GM18498 (cell line): ENCODE data around the gene APH1B.
"Not testable (repeated sequence)": the region's sequence is repeated elsewhere in the genome, so short reads cannot be mapped to it uniquely, and the experiment has no call there.

Experiments used
- ATAC-seq: cut with Tn5 transposase; IDR thresholded peaks from one replicate; pipeline ENCODE4 v1.9.1; 2021; ENCODE audit warnings: mild to moderate bottlenecking, moderate library complexity; ENCODE audit not compliant: unreplicated experiment

APH1B gene

GRCh38 chr15:63329567-63330350, 52.4 kb downstream of the APH1B start:
- no peak for ATAC-seq

- ATAC-seq: no peak
Observed at GRCh38 chr15:63330926-63331325, 53.5 kb downstream of the APH1B start.

- ATAC-seq: no peak
Observed at GRCh38 chr15:63331456-63331855, 54.1 kb downstream of the APH1B start.

GRCh38 chr15:63332367-63333124, 55.1 kb downstream of the APH1B start:
- no peak for ATAC-seq

GRCh38 chr15:63334821-63335220, 57.4 kb downstream of the APH1B start:
- ATAC-seq: no peak

GRCh38 chr15:63335543-63336240, 58.3 kb downstream of the APH1B start:
- ATAC-seq: no peak

- no peak for ATAC-seq
Observed at GRCh38 chr15:63337046-63337445, 59.6 kb downstream of the APH1B start.

GRCh38 chr15:63338170-63338569, 60.8 kb downstream of the APH1B start:
- no peak for ATAC-seq

GRCh38 chr15:63339006-63339766, 61.8 kb downstream of the APH1B start:
- ATAC-seq: no peak

GRCh38 chr15:63339836-63340235, 62.4 kb downstream of the APH1B start:
- no peak for ATAC-seq

GRCh38 chr15:63340353-63340752, 62.9 kb downstream of the APH1B start:
- no peak for ATAC-seq

GRCh38 chr15:63340878-63341277, 63.5 kb downstream of the APH1B start:
- no peak for ATAC-seq

- ATAC-seq: no peak
Observed at GRCh38 chr15:63341898-63342297, 64.5 kb downstream of the APH1B start.

GRCh38 chr15:63342996-63343562, 65.7 kb downstream of the APH1B start:
- not testable (repeated sequence) for ATAC-seq

- ATAC-seq: no peak
Observed at GRCh38 chr15:63344731-63345390, 67.5 kb downstream of the APH1B start.

GRCh38 chr15:63345391-63345752, 68.0 kb downstream of the APH1B start:
- no peak for ATAC-seq

- ATAC-seq: no peak
Observed at GRCh38 chr15:63347074-63347857, 69.9 kb downstream of the APH1B start.

- ATAC-seq: no peak
Observed at GRCh38 chr15:63348392-63348791, 71.0 kb downstream of the APH1B start.

- no peak for ATAC-seq
Observed at GRCh38 chr15:63349156-63349555, 71.8 kb downstream of the APH1B start.
